IMR-90 (cell line): ENCODE data around the gene MGRN1. TPM values are rescaled to one million over a fixed set of nuclear protein-coding genes. Genes with fewer than 3 reads are reported as not detected.
A peak's percentile ranks its signal among the peaks of the same experiment; 100 is the strongest.

Experiments
- ATAC-seq: fragments of 200-7000 bp; cut with Tn5 transposase; 2 replicates; pipeline ENCODE4 v1.9.1; 2020; ENCODE audit warnings: low read depth, mild to moderate bottlenecking, moderate library complexity
- BruUV-seq: library from RNA; stranded (reverse); fragments of 400-500 nt; replicated peaks from 2 replicates; lab custom pipeline; 2021; lab: Mats Ljungman, UMichigan
- CTCF ChIA-PET: fragments of 300-600 bp; formaldehyde crosslinking; extraction: SDS; loops from one replicate; lab custom pipeline; 2021; ENCODE audit warnings: antibody characterized with exemption; lab: Yijun Ruan, JAX
- POLR2A ChIA-PET: fragments of 300-600 bp; sonication (Branson Sonifier 250); formaldehyde crosslinking; loops from one replicate; lab custom pipeline; 2022; ENCODE audit warnings: antibody characterized with exemption; ENCODE audit not compliant: unreplicated experiment; lab: Charles Lee
- DNase-seq: peaks from one replicate; pipeline ENCODE4 v3.0.0; 2013
- H2AFZ ChIP-seq: replicated peaks from 2 replicates; pipeline ENCODE3; 2013; ENCODE audit warnings: low read length, mild to moderate bottlenecking; ENCODE audit not compliant: poor library complexity
- H2AK5ac ChIP-seq: 2 replicates; pipeline ENCODE4 v1.6.1; 2013; ENCODE audit warnings: low read depth, low read length, inconsistent platforms
- H2AK9ac ChIP-seq: replicated peaks from 2 replicates; pipeline ENCODE3; 2013; ENCODE audit warnings: mild to moderate bottlenecking, low read depth, low read length, moderate library complexity; ENCODE audit not compliant: poor library complexity
- H2BK120ac ChIP-seq: 2 replicates; pipeline ENCODE4 v1.6.1; 2013; ENCODE audit warnings: low read depth, low read length, inconsistent platforms
- H2BK15ac ChIP-seq: 3 replicates; pipeline ENCODE4 v1.6.1; 2013; ENCODE audit warnings: low read depth, low read length, inconsistent platforms
- H2BK20ac ChIP-seq: 2 replicates; pipeline ENCODE4 v1.6.1; 2013; ENCODE audit warnings: low read depth, mild to moderate bottlenecking, inconsistent platforms, low read length, moderate library complexity
- H2BK5ac ChIP-seq: 2 replicates; pipeline ENCODE4 v1.6.1; 2013; ENCODE audit warnings: mild to moderate bottlenecking, low read depth, low read length, inconsistent platforms; ENCODE audit not compliant: poor library complexity, severe bottlenecking
- H3K14ac ChIP-seq: replicated peaks from 2 replicates; pipeline ENCODE4 v1.6.1; 2013; ENCODE audit warnings: low read depth, low read length, inconsistent platforms
- H3K18ac ChIP-seq: 2 replicates; pipeline ENCODE4 v1.6.1; 2013; ENCODE audit warnings: low read depth, low read length, control low read depth
- H3K23ac ChIP-seq: 2 replicates; pipeline ENCODE4 v1.6.1; 2013; ENCODE audit warnings: low read depth, low read length, inconsistent platforms
- H3K27ac ChIP-seq: 2 replicates; pipeline ENCODE4 v1.5.1; 2013; ENCODE audit warnings: mild to moderate bottlenecking, control low read depth, low read length; ENCODE audit not compliant: insufficient read depth
- H3K27me3 ChIP-seq: 2 replicates; pipeline ENCODE4 v1.6.1; 2013; ENCODE audit warnings: low read length; ENCODE audit not compliant: control insufficient read depth, insufficient read depth
- H3K36me3 ChIP-seq: 2 replicates; pipeline ENCODE4 v1.6.1; 2013; ENCODE audit warnings: low read length, mixed read lengths; ENCODE audit not compliant: control insufficient read depth, insufficient read depth
- H3K4ac ChIP-seq: 2 replicates; pipeline ENCODE4 v1.6.1; 2013; ENCODE audit warnings: low read depth, low read length, inconsistent platforms
- H3K4me1 ChIP-seq: 2 replicates; pipeline ENCODE4 v1.6.1; 2013; ENCODE audit warnings: low read length, mixed read lengths; ENCODE audit not compliant: control insufficient read depth, insufficient read depth
- H3K4me2 ChIP-seq: 2 replicates; pipeline ENCODE4 v1.6.1; 2013; ENCODE audit warnings: low read depth, mild to moderate bottlenecking, control low read depth, low read length, moderate library complexity
- H3K4me3 ChIP-seq: 2 replicates; pipeline ENCODE4 v1.5.1; 2013; ENCODE audit warnings: low read depth, mild to moderate bottlenecking, control low read depth, low read length, moderate library complexity; ENCODE audit not compliant: insufficient read depth
- H3K56ac ChIP-seq: 2 replicates; pipeline ENCODE4 v1.6.1; 2013; ENCODE audit warnings: low read length, inconsistent platforms; ENCODE audit not compliant: insufficient read depth; ENCODE audit errors: extremely low read depth
- H3K79me1 ChIP-seq, 2 experiments: 2 replicates each; pipeline ENCODE4 v1.6.1; 2013; ENCODE audit warnings: low read length in 2 of 2, inconsistent platforms in 1 of 2, low read depth in 1 of 2
- H3K9ac ChIP-seq: 2 replicates; pipeline ENCODE4 v1.6.1; 2013; ENCODE audit warnings: low read depth, low read length, control low read depth
- H3K9me1 ChIP-seq: 2 replicates; pipeline ENCODE4 v1.6.1; 2013; ENCODE audit warnings: low read length, inconsistent platforms; ENCODE audit not compliant: insufficient read depth
- H3K9me3 ChIP-seq: 2 replicates; pipeline ENCODE4 v1.6.1; 2013; ENCODE audit warnings: low read length; ENCODE audit not compliant: control insufficient read depth, insufficient read depth
- H4K20me1 ChIP-seq: 2 replicates; pipeline ENCODE4 v1.6.1; 2013; ENCODE audit warnings: low read length, inconsistent platforms; ENCODE audit not compliant: insufficient read depth
- H4K5ac ChIP-seq: 2 replicates; pipeline ENCODE4 v1.6.1; 2013; ENCODE audit warnings: mild to moderate bottlenecking, low read depth, low read length, control low read depth
- H4K8ac ChIP-seq, 2 experiments: 2 replicates each; pipeline ENCODE4 v1.6.1; 2013; ENCODE audit warnings: low read depth in 2 of 2, low read length in 2 of 2, control low read depth in 1 of 2, inconsistent platforms in 1 of 2
- H4K91ac ChIP-seq: 2 replicates; pipeline ENCODE4 v1.6.1; 2013; ENCODE audit warnings: low read depth, low read length, inconsistent platforms; ENCODE audit not compliant: insufficient read depth
- FOS ChIP-seq: fragments of 150-350 bp; IDR thresholded peaks from 2 replicates; pipeline ENCODE4 v1.6.1; 2016; ENCODE audit warnings: low read depth, low read length
- MXI1 ChIP-seq: IDR thresholded peaks from 2 replicates; pipeline ENCODE4 v1.6.1; 2012; ENCODE audit warnings: low read depth, mild to moderate bottlenecking, low read length, moderate library complexity, borderline replicate concordance
- WGBS, 2 experiments: methylation state at CpG; one replicate each; pipeline versions ENCODE4 v1.1.5 to v1.1.7; 2013; ENCODE audit warnings: missing lambda C conversion rate in 2 of 2; ENCODE audit not compliant: insufficient read length in 1 of 2; ENCODE audit errors: extremely low coverage in 2 of 2; 5-methylcytosine and 5-hydroxymethylcytosine counted together
- dilution Hi-C: fragments of 300-500 bp; cut with HindIII; formaldehyde crosslinking; loops from one replicate; pipeline ENCODE4 v1.14.3; 2018; ENCODE audit warnings: low sequenced_read_pairs; ENCODE audit not compliant: unreplicated experiment
- in situ Hi-C: fragments of 300-500 bp; cut with MboI; formaldehyde crosslinking; loops from 3 replicates; pipeline ENCODE4 v1.14.3; 2019; ENCODE audit warnings: low sequenced_read_pairs, inconsistent platforms, mixed read lengths
- intact Hi-C: fragments of 100-400 bp; cut with micrococcal nuclease; formaldehyde crosslinking; loops from 2 replicates; pipeline ENCODE4 v1.10.0; 2022
- polyA plus RNA-seq, 3 experiments: library from polyadenylated mRNA; depleted of rRNA; stranded (reverse); fragments of >200 nt; gene quantifications; 2 replicates each; pipeline ENCODE4 v1.2.3, GENCODE V29; 2012; ENCODE audit warnings: low replicate concordance in 1 of 3
- total RNA-seq: library from RNA; depleted of rRNA; stranded (reverse); fragments of >200 nt; gene quantifications from 2 replicates; pipeline ENCODE4 v1.2.3, GENCODE V29; 2012

MGRN1 gene
- total and polyA plus RNA-seq, 2 of the 4 experiments (the other 2 are of a cell fraction), result 11.7 to 32.7 TPM

- Histone ChIP-seq H3K9me3 (no peaks in the 10 kb centered on the region), H3K9me1 (peaks cover 3% of the 10 kb centered on the region; the same call in 1 of the 2 replicates), H2BK20ac (no peak overlapping the region), H2BK5ac (peak overlapping the region; percentile 36), H3K4me2 (no peak overlapping the region), H3K27ac (peak overlapping the region; percentile 29; the same call in 1 of the 2 replicates), H4K5ac (no peak overlapping the region), H3K27me3 (no peaks in the 10 kb centered on the region), H2AK5ac (no peak overlapping the region), H3K14ac (no peak overlapping the region), H3K18ac (no peak overlapping the region), H2BK15ac (no peak overlapping the region), H3K23ac (no peak overlapping the region), H3K4me3 (no peak overlapping the region), H2BK120ac (no peak overlapping the region), H3K9ac (no peak overlapping the region), H2AK9ac (no peak overlapping the region), H3K36me3 (peaks cover 34% of the 10 kb centered on the region), H4K8ac (no peak overlapping the region), H2AFZ (no peak overlapping the region), H3K79me1 (peaks cover 3 to 26% of the 10 kb centered on the region in 2 experiments; a peak in 2 of 4 replicates), H3K4ac (no peak overlapping the region), H3K4me1 (no peaks in the 10 kb centered on the region), H4K91ac (no peak overlapping the region), H3K56ac (no peak overlapping the region), H4K20me1 (peaks cover 10% of the 10 kb centered on the region; the same call in 1 of the 2 replicates)
- intact Hi-C loops, result no loop called here
- DNase-seq (peak; percentile 84), ATAC-seq (peak; percentile 93)
- in situ Hi-C loops, result no loop called here
- dilution Hi-C loops, result no loop called here
- no CpG with 5 or more reads among the region's 4 CpGs for whole genome bisulfite sequencing, 2 experiments
- ChIA-PET POLR2A (no interaction called here), CTCF (no interaction called here)
- BruUV-seq, result no TSS peak
- TF ChIP-seq FOS (peak; percentile 55), MXI1 (no peak)
These were observed 84.9 kb downstream of the MGRN1 start for GRCh38 chr16:4709481-4709880.
